GM19455 (cell line): ENCODE measurements around the gene GRID1.

Source experiments
- ATAC-seq: cut with Tn5 transposase; IDR thresholded peaks from one replicate; pipeline ENCODE4 v1.9.1; 2021; ENCODE audit not compliant: unreplicated experiment

Gene GRID1

GRCh38 chr10:86218842-86219241 lies 147.8 kb downstream of the GRID1 start:
- ATAC-seq: no peak

GRCh38 chr10:86218160-86218559 lies 148.4 kb downstream of the GRID1 start:
- no peak for ATAC-seq

- ATAC-seq: no peak
These were observed 149.1 kb downstream of the GRID1 start for GRCh38 chr10:86217371-86218080.

DNA sequence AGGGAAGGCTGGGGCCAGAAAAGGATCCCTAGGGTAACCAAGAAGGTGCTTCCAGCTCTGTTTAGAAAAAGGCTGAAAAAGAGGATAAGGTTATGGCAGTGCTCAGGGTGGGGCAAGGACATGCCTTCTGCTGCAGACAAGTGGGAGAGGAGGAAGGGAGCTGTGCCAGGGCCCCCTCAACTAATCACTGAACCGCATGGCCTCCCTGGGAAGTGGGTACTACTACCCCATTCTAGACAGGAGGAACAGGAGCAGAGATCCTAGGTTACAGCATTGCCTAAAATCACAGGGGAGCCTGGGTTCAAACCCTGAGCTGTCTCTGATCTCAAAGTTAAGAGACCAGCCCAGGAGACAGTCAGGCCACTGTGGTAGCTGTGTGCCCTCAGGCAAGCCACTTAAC lies 149.7 kb downstream of the GRID1 start:
- no peak for ATAC-seq

DNA sequence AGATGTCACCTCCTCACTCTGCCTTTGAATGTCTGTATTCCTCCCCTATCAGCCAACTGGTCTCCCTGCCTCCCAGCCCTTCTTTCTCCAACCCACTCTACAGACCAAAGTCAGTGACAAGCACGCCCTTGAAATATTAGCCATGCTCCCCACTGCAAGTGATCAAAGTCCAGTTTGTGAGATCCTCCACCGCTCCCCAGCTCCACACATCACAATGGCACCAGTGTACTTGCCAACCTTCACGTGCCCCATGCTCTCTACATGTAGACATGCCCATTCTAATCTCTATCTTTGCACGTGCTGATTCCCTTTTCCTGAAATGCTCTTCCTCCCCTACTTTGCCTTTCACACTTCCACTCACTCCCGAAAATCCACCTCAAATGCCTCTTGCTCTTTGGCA lies 150.9 kb downstream of the GRID1 start:
- ATAC-seq: no peak

DNA sequence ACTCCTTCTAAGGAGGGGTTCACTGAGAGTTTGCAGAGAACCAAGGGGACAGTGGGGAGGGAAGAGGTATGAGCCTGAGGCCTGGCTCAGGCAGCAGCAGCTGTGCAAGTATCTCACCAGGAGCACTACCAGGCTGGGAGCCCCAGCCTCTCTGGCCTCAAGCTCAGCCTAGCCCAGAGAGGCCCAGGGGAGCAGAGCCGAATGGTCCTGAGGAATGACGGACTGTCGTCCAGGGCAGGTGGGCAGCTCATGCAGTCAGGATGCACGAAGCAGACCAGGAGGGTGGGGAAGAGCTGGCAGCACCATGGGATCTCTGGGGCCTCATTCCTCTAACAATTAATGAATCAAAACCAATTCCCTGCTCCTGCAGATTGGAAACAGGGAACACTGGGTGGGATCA lies 151.5 kb downstream of the GRID1 start:
- ATAC-seq: no peak

DNA sequence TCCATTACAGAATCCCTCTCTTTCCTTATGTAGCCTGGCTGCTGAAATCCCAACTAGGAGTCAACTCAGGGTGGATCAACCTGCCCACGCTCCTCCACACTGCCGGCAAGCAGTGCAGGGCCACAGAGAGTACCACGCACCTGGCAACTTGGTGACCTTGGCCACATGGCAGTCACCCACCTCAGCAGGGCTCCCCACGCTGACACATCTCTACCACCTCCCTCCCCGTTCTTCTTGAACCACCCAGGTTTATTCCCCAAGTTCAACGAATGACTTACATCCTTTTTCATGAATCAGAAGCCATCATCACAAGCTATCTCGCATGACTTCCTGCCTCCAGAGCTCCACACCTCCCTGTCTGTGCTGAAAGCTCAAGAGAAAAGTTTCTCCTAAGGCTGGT lies 153.4 kb downstream of the GRID1 start:
- ATAC-seq: no peak

DNA sequence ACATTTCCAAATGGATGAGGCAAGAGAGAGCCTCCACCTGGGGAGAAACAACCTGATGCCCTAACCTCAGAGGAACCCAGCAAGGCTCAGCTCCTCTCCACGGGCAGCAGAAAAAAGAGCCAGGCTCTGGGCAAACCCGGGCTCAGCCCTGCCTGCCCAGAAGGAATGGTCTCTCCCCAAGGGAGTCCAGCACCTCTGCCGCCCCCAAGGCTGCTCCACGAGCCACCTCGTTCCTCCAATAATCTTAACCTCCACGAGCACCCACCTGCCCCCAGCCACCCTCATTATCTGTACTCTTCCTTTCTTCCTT lies 154.2 kb downstream of the GRID1 start:
- no peak for ATAC-seq

DNA sequence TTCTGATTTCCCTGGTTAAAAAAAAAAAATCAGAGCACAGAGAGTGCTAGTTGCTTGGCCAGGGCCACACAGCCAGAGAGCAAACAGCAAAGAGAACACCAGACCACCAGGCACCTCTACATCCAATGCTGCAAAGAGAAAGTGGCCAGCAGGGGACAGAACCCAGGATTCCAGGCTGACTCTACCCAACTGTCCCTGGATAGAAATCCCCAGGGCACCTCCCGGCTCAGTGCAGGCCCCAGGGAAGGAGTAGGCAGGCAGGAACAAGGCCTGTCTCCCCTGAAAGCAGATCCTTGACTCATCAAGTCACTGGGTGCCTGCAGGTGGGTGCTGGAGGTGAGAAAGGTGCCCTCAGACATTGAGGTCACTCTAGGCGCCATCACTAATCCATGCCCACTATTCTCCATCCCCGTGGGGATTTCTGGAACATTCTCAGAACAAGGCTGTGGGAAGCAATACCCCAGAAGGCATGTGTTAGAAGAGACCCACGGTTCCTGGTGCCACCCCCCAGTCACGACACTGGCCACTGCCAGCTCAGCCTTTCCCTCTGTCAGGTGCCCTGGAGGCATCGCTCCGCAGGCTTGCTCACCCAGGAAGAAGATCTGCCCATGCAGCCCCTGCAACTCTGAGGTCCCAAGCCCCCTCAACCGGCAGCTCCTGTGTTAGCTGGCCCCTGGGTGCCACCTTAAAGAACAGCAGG lies 154.8 kb downstream of the GRID1 start:
- ATAC-seq: no peak

DNA sequence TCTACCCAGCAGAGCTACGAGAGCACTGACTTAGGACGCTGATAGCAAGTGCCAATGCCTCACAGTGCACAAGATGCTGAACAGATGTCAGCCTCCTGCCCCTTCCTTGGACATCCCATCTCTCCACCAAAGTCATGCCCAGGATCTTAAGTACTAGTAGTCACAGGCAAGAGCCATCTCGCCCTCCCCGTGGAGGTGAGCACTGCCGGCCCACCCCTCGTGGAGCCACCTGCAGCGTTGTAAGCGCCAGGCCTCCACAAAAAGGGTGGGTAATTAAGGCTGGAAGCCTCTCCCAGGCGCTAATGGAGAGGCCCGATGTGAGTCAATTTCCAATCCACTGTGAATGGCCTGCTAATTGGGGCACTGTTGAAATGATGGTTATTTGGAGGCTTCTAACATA lies 156.2 kb downstream of the GRID1 start:
- ATAC-seq: no peak

GRCh38 chr10:86209726-86210125 lies 156.9 kb downstream of the GRID1 start:
- ATAC-seq: no peak

GRCh38 chr10:86207226-86207625 lies 159.4 kb downstream of the GRID1 start:
- no peak for ATAC-seq

DNA sequence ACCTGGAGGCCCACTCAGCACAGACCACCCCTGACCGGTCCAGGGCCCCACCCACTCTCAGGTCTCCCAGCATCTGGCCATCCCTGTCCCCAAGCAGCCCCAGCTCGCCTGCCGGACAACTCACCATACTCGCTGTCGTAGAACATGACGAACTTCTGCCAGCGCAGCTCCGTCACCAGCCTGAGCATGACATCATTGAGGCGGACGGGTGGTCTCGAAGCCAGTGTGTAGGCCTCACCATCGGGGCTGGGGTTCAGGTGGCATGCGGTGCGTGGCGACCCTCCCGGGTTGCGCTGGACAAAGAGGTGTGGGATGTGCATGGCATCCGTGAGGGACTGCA lies 160.4 kb downstream of the GRID1 start:
- ATAC-seq: no peak

- ATAC-seq: no peak
These were observed 161.0 kb downstream of the GRID1 start for GRCh38 chr10:86205306-86206239.

GRCh38 chr10:86204421-86205305 lies 161.9 kb downstream of the GRID1 start:
- ATAC-seq: no peak

DNA sequence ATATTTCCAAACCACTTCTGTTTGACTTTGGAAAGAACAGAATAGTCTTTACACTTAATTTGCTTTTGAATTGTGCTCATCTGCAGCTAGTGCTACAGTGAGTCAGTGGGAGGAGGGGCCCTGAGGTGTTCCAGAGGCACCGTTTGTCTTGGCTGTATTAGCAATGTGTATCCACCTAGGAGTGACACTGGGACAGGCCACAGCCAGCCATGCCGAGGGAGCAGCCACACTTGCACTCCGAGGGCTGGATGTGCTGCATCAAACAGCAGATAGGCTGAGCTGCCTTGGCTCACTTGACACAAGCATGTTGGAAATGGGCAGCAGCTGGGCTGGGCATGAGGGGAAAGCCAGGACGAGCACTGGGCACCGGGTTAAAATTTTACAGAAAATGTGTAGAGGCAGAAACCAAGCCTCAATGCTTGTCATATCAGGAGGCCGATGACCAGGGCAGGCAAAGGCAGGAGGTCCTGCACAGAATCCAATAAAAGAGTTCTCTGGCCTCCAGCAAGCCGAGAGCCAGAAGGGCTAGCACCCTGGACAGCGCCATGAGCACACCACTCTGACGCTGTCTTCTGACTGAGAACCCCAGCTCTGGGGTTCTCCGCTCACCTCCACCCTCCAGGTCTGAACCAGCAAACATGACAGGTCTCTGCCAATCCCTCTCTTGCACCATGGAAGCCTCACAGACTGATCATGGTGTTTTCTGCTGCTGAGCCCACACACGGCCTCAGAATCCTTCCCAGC lies 163.3 kb downstream of the GRID1 start:
- ATAC-seq: no peak

GRCh38 chr10:86202226-86202735 lies 164.3 kb downstream of the GRID1 start:
- no peak for ATAC-seq

- ATAC-seq: no peak
These were observed 165.7 kb downstream of the GRID1 start for GRCh38 chr10:86200867-86201266.

- ATAC-seq: no peak
These were observed 166.3 kb downstream of the GRID1 start for GRCh38 chr10:86200269-86200668.

DNA sequence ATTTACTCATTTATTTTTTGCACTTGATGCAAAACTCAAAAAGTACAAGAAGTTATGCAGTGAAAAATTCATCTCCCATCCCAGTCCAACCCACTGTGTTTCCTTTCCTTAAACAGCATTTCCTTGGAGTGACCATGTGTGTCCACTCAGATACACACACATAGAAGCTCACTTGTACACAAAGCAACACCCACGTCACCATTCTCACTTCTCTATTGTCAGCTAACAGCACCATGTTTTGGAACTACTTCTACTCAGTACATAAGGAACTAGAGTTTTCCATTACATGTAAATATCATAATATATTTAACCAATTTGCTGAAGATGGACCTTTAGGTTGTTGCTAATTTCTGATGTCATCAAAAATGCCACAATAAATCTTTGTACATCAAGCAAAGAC lies 167.6 kb downstream of the GRID1 start:
- no peak for ATAC-seq
